OCI-M2 (cell line): ENCODE results near the gene CHST9.
"Not testable (repeated sequence)": the region's sequence is repeated elsewhere in the genome, so short reads cannot be mapped to it uniquely, and the experiment has no call there.

Source experiments
- DNase-seq: peaks from one replicate; lab custom pipeline; 2025; ENCODE audit not compliant: unreplicated experiment; lab: John Stamatoyannopoulos, UW

Gene CHST9, protein sequence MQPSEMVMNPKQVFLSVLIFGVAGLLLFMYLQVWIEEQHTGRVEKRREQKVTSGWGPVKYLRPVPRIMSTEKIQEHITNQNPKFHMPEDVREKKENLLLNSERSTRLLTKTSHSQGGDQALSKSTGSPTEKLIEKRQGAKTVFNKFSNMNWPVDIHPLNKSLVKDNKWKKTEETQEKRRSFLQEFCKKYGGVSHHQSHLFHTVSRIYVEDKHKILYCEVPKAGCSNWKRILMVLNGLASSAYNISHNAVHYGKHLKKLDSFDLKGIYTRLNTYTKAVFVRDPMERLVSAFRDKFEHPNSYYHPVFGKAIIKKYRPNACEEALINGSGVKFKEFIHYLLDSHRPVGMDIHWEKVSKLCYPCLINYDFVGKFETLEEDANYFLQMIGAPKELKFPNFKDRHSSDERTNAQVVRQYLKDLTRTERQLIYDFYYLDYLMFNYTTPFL

DNA sequence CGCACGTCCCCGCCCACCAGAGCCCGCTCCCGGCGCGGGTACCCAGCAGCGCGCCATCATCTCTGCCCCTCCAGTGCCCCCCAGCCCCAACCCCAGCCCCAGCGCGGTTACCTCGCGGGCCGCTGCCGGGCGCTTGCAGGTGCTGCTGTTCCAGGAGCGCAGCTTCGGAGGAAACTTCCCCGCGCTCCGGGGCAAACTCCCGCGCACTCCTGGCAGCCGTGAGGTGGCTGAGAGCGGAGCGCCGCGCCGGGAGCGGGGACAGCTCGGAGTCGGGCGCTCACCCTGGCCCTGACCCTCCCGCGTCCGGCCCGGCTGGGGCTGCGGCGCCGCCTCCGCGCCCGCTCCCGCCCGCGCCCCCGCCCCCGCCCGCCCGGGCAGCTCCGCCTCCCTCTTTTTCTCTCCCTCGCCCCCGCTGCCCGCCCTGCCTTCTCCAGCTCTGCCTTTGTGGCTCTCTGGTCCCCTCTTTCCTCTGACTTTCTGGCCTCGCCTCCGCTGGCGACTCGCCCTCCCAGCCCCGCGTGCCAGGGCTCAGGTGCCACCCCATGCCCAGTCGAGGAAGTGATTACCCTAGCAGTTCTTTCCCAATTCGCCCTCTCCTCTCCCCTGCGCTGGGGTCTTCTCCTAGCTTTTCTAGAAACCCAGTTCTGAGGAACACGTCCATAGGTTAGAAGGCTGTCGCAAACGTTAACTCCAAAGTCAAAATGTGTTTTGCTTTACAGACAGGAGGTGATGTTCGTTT, at the start of gene CHST9:
Gene CHST9 (minus strand): TSS at position 284 of the 739 bp plus-strand sequence. CDS start 42,499 bp downstream, outside the sequence.
- DNase-seq, result no peak

DNA sequence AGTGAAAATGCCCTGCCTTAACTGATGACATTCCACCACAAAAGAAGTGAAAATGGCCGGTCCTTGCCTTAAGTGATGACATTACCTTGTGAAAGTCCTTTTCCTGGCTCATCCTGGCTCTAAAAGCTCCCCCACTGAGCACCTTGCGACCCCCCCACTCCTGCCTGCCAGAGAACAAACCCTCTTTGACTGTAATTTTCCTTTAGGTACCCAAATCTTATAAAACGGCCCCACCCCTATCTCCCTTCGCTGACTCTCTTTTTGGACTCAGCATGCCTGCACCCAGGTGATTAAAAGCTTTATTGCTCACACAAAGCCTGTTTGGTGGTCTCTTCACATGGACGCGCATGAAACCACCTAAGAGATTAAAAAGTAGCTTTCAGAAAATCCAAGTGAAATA, 47.2 kb upstream of the CHST9 start:
- DNase-seq, result not testable (repeated sequence)

- not testable (repeated sequence) for DNase-seq
Measured at GRCh38 chr18:27231671-27232070, 46.6 kb upstream of the CHST9 start.

DNA sequence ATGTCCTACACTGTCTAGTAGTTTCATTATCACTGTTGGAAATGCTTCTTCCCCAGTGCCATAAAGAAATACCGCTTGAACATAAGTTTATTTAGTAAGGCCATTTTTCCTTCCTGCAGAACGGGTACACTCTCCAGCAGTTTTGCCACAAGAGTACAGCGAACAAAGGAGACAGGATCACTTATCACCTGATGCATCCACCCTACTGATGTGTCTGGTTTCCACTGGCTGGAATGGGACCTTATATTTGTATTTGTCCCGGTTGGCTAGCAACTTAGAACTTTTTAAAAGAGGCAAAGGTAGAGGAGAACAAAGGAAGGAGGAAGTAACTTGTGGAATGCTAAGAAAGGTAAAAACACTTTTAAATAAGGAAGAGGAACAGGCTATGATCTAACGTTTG, 46.1 kb upstream of the CHST9 start:
- DNase-seq, result not testable (repeated sequence)

- DNase-seq, result no peak
Measured at GRCh38 chr18:27227721-27228120, 42.6 kb upstream of the CHST9 start.

- DNase-seq, result no peak
Measured at GRCh38 chr18:27226556-27227075, 41.5 kb upstream of the CHST9 start.

- no peak for DNase-seq
Measured at GRCh38 chr18:27225947-27226481, 40.9 kb upstream of the CHST9 start.

DNA sequence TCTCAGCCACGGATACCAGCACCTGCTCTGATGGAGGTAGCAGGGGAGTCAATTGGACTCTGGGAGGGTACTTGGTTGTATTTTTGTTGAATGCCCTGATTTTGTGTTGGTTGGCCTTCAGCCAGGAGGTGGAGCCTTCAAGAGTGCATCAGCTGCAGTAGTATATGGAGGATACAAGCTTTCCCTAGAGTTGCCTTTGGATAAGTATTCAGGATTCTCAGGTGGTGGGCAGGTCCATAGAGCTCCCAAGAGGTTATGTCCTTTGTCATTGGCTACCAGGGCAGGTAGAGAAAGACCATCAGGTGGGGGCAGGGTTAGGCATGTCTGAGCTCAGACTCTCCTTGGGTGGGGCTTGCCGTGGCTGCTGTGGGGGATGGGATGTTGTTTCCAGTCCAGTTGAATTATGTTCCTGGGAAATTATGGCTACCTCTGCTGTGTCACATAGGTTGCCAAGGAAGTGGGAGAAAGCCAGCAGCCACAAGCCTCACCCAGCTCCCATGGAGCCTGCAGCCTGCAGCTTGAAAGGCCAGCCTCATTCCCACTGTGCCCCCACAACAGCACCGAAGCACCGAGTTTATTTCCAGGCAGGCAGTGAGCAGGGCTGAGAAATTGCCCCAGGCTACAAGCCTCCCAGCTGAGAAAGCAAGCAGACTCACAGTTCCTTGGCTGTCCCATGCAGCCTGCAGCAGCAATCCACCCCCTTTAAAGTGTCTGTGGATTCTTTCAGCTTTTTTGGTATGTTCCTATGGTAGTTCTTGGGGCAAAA, 38.6 kb upstream of the CHST9 start:
- DNase-seq, result no peak

- DNase-seq, result no peak
Measured at GRCh38 chr18:27214831-27215230, 29.7 kb upstream of the CHST9 start.

GRCh38 chr18:27213123-27213717, 28.1 kb upstream of the CHST9 start:
- no peak for DNase-seq

- DNase-seq, result no peak
Measured at GRCh38 chr18:27211569-27211968, 26.5 kb upstream of the CHST9 start.

DNA sequence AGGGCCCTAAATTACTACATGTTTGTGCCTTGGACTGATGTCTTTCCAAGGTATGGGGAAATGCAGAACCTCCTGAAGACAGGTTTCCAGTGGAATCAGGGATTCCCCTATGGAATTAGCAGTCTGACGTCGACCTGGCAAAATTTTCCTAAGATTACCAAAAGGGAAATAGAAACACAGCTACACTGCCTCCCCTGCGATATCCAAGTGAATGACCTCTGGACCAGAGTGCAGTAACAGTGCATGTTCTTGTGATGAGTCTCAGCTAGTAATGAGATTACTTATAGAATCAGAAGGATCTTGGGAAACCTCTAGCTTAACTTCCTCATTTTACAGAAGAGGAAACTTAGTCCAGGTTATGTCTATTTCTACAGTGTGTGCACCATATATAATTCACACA, 21.3 kb upstream of the CHST9 start:
- DNase-seq, result no peak

- DNase-seq, result no peak
Measured at GRCh38 chr18:27202741-27203140, 17.6 kb upstream of the CHST9 start.

DNA sequence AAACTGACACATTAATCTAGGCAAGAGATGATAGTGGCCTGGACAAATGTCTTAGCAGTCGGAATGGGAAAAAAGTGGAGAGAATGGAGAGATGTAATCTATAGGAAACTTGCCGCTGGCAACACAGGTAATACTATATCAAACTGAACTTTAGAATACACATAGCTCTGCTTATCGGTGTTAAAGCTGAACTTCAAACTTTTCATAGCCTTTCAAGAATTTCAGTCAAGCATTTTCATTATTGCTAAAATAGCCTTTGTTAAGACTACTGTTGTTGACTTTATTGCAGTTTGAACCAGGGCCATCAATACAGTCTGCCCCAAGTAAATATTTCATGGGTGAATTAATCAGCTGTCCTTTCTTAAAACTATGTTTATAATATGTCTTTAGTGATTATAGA, 12.9 kb upstream of the CHST9 start:
- no peak for DNase-seq

DNA sequence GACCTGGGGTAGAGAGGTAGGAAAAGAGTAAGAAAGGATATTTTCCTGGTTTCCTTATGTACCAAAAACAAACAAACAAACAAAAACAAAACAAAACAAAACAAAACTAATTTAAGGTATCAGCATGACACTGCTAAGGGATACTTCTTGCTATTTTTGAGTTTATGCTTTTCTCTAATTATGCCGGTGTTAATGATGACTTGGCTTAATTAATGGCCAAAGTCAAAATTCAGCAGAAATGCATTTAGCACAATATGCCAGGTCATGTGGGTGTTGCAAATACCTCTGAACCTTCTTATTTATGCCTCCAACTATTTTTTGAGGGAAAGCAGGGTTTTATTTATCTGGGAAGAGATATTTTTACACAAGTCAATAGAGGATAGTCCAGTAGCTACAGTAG, 3.2 kb upstream of the CHST9 start:
- DNase-seq, result no peak

- DNase-seq, result no peak
Measured at GRCh38 chr18:27185897-27186296, 789 bp upstream of the CHST9 start.

GRCh38 chr18:27184115-27185024, 738 bp downstream of the CHST9 start:
- no peak for DNase-seq

- no peak for DNase-seq
Measured at GRCh38 chr18:27181726-27182125, 3.4 kb downstream of the CHST9 start.

GRCh38 chr18:27178424-27178823, 6.7 kb downstream of the CHST9 start:
- no peak for DNase-seq

GRCh38 chr18:27175914-27176313, 9.2 kb downstream of the CHST9 start:
- DNase-seq, result no peak
